ENCODE measurements around the gene SLC7A7. TPM values are rescaled to one million over a fixed set of nuclear protein-coding genes. Genes with fewer than 3 reads are reported as not detected.
"Not testable (repeated sequence)": the region's sequence is repeated elsewhere in the genome, so short reads cannot be mapped to it uniquely, and the experiment has no call there.

Gene SLC7A7
- total RNA-seq, 1 donor from 2014 or later: 33.7 TPM

DNA sequence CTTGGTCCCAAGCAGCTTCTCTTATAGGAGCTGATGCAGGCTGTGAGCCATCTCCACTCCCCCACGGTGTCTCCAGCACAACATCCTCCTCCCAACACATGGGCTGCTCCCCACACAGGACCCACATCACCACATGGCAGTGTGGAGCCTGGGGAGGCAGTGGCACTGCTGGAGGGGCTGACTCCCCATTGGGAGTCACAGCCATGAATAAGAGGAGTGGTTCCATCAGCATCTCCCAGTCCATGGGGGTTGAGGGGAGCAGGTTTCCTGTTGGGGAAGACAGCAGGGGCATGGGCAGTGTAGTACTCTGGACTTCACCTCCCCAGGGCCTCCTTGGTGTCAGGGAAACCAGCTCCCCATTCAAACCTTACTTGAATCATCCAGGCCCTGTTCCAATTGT, 89.2 kb downstream of the SLC7A7 start:
- CTCF ChIA-PET: no interaction called here
- DNase-seq (no peak), ATAC-seq (ENCODE audit: low read depth) (no peak)
- TF ChIP-seq CTCF (IDR thresholded peaks at IDR 0.05): no peak
- Mint-ChIP-seq H3K27ac (no peak overlapping the region), H3K36me3 (ENCODE audit: low read depth) (no peaks in the 10 kb centered on the region), H3K9me3 (no peaks in the 10 kb centered on the region), H3K27me3 (peaks cover 2% of the 10 kb centered on the region), H3K4me3 (no peak overlapping the region), H3K4me1 (no peaks in the 10 kb centered on the region)
- POLR2A ChIA-PET: no interaction called here
- intact Hi-C loops (cut with micrococcal nuclease): no loop called here

GRCh38 chr14:22725374-22725773, 89.9 kb downstream of the SLC7A7 start:
- not testable (repeated sequence) for H3K9me3 Mint-ChIP-seq; H3K36me3 Mint-ChIP-seq (ENCODE audit: low read depth)

GRCh38 chr14:22724847-22725246, 90.4 kb downstream of the SLC7A7 start:
- ATAC-seq (ENCODE audit: low read depth); POLR2A ChIA-PET; H3K27ac Mint-ChIP-seq; H3K36me3 Mint-ChIP-seq (ENCODE audit: low read depth); DNase-seq; H3K4me3 Mint-ChIP-seq; CTCF ChIA-PET; intact Hi-C loops (cut with micrococcal nuclease); H3K9me3 Mint-ChIP-seq; H3K27me3 Mint-ChIP-seq; H3K4me1 Mint-ChIP-seq: not testable (repeated sequence)

More at GRCh38 chr14:22725374-22725773, 89.9 kb downstream of the SLC7A7 start:
- POLR2A ChIA-PET; DNase-seq; H3K4me1 Mint-ChIP-seq; intact Hi-C loops (cut with micrococcal nuclease); H3K27me3 Mint-ChIP-seq; CTCF ChIA-PET; H3K4me3 Mint-ChIP-seq; ATAC-seq (ENCODE audit: low read depth); H3K27ac Mint-ChIP-seq: not testable (repeated sequence)

GRCh38 chr14:22723815-22724214, 91.4 kb downstream of the SLC7A7 start:
- no peak overlapping the region for H3K4me3 Mint-ChIP-seq
- H3K36me3 Mint-ChIP-seq (ENCODE audit: low read depth): no peaks in the 10 kb centered on the region
- DNase-seq (no peak), ATAC-seq (ENCODE audit: low read depth) (no peak)
- no peak overlapping the region for H3K27ac Mint-ChIP-seq
- no peaks in the 10 kb centered on the region for H3K9me3 Mint-ChIP-seq
- H3K4me1 Mint-ChIP-seq: no peaks in the 10 kb centered on the region
- intact Hi-C loops (cut with micrococcal nuclease): no loop called here
- CTCF ChIA-PET: no interaction called here
- TF ChIP-seq CTCF (IDR thresholded peaks at IDR 0.05): no peak
- H3K27me3 Mint-ChIP-seq: peaks cover 2% of the 10 kb centered on the region
- POLR2A ChIA-PET: interaction anchor here (0.7 kb wide), 1 partner anchor 79 kb away, joined by 5 read pairs; no protein-coding TSS in a partner anchor

Other genes with a start within 250 kb of the SLC7A7 start
- gene DAD1, start 226.2 kb downstream of the SLC7A7 start, total RNA-seq: 123 and 139 TPM in 2 replicates
- 12.1 and 13.0 TPM in 2 replicates for gene ABHD4, start 217.1 kb downstream of the SLC7A7 start, total RNA-seq
- not detected in 2 replicates for gene OR6J1, start 171.1 kb downstream of the SLC7A7 start, total RNA-seq
- gene OXA1L, start 48.7 kb downstream of the SLC7A7 start, total RNA-seq: 174 and 190 TPM in 2 replicates
- gene MRPL52, start 14.5 kb upstream of the SLC7A7 start, total RNA-seq: 142 and 150 TPM in 2 replicates
- 3.4 and 4.1 TPM in 2 replicates for gene MMP14, start 21.1 kb upstream of the SLC7A7 start, total RNA-seq
- 83.2 and 83.3 TPM in 2 replicates for gene LRP10, start 56.3 kb upstream of the SLC7A7 start, total RNA-seq
- 0.71 and 1.4 TPM in 2 replicates for gene REM2, start 67.8 kb upstream of the SLC7A7 start, total RNA-seq
- gene RBM23, start 103.7 kb upstream of the SLC7A7 start, total RNA-seq: 130 and 131 TPM in 2 replicates
- gene PRMT5, start 113.9 kb upstream of the SLC7A7 start, total RNA-seq: 75.3 and 96.5 TPM in 2 replicates
- 28.4 and 33.2 TPM in 2 replicates for gene HAUS4, start 141.7 kb upstream of the SLC7A7 start, total RNA-seq
- 0.29 and 0.67 TPM in 2 replicates for gene AJUBA, start 167.1 kb upstream of the SLC7A7 start, total RNA-seq
- gene C14orf93, start 194.7 kb upstream of the SLC7A7 start, total RNA-seq: 13.5 and 14.0 TPM in 2 replicates
- gene PSMB5, start 219.5 kb upstream of the SLC7A7 start, total RNA-seq: 53.3 and 67.5 TPM in 2 replicates
- gene PSMB11, start 226.8 kb upstream of the SLC7A7 start, total RNA-seq: not detected in 2 replicates
- gene CDH24, start 242.1 kb upstream of the SLC7A7 start, total RNA-seq: 0.73 and 1.3 TPM in 2 replicates